NCI-H1048 (cell line): Measurements from ENCODE around the gene SLC45A1.

Experiments
- DNase-seq: peaks from one replicate; lab custom pipeline; 2025; lab: John Stamatoyannopoulos, UW

SLC45A1 gene

GRCh38 chr1:8311068-8311718 lies 6.7 kb upstream of the SLC45A1 start:
- no peak for DNase-seq

GRCh38 chr1:8312235-8313218 lies 5.4 kb upstream of the SLC45A1 start:
- no peak for DNase-seq

- no peak for DNase-seq
Measured at GRCh38 chr1:8313231-8313630, 4.7 kb upstream of the SLC45A1 start.

GRCh38 chr1:8314346-8315280 lies 3.3 kb upstream of the SLC45A1 start:
- no peak for DNase-seq

GRCh38 chr1:8315573-8316475 lies 2.1 kb upstream of the SLC45A1 start:
- no peak for DNase-seq

- no peak for DNase-seq
Measured at GRCh38 chr1:8318436-8318835, 522 bp downstream of the SLC45A1 start.

GRCh38 chr1:8321612-8322011 lies 3.7 kb downstream of the SLC45A1 start:
- DNase-seq: no peak

GRCh38 chr1:8323706-8324105 lies 5.8 kb downstream of the SLC45A1 start:
- DNase-seq: no peak

- no peak for DNase-seq
Measured at GRCh38 chr1:8324176-8324810, 6.4 kb downstream of the SLC45A1 start.

GRCh38 chr1:8325771-8326170 lies 7.9 kb downstream of the SLC45A1 start:
- DNase-seq: no peak

GRCh38 chr1:8326265-8326664 lies 8.4 kb downstream of the SLC45A1 start:
- DNase-seq: no peak

GRCh38 chr1:8328271-8328670 lies 10.4 kb downstream of the SLC45A1 start:
- no peak for DNase-seq

GRCh38 chr1:8329439-8329838 lies 11.5 kb downstream of the SLC45A1 start:
- DNase-seq: no peak

GRCh38 chr1:8329858-8330257 lies 11.9 kb downstream of the SLC45A1 start:
- DNase-seq: no peak

GRCh38 chr1:8330271-8331125 lies 12.6 kb downstream of the SLC45A1 start:
- DNase-seq: no peak

GRCh38 chr1:8332806-8333205 lies 14.9 kb downstream of the SLC45A1 start:
- DNase-seq: no peak

- no peak for DNase-seq
Measured at GRCh38 chr1:8333246-8333987, 15.5 kb downstream of the SLC45A1 start.

- no peak for DNase-seq
Measured at GRCh38 chr1:8334106-8334851, 16.4 kb downstream of the SLC45A1 start.
